Lower lobe of right lung (tissue), 2 donors: ENCODE results near the gene HCN2. TPM values are rescaled to one million over a fixed set of nuclear protein-coding genes. Genes with fewer than 3 reads are reported as not detected.

ENCODE experiments used
- ATAC-seq, 2 donors: fragments of 200-7000 bp; cut with Tn5 transposase; one replicate each; pipeline ENCODE4 v1.9.1; 2020 to 2022; ENCODE audit warnings: mild to moderate bottlenecking in 2 of 2, moderate library complexity in 2 of 2
- DNase-seq: peaks from one replicate; pipeline ENCODE4 v3.0.0-alpha.2; 2020
- H3K27ac ChIP-seq: fragments of 200-600 bp; one replicate; pipeline ENCODE4 v1.8.0; 2022
- H3K27me3 ChIP-seq: fragments of 200-600 bp; one replicate; pipeline ENCODE4 v1.8.0; 2022; ENCODE audit warnings: low read depth
- H3K36me3 ChIP-seq: fragments of 200-600 bp; one replicate; pipeline ENCODE4 v1.8.0; 2022; ENCODE audit warnings: mild to moderate bottlenecking
- H3K4me1 ChIP-seq: fragments of 200-600 bp; one replicate; pipeline ENCODE4 v1.8.0; 2022
- H3K4me3 ChIP-seq: fragments of 200-600 bp; one replicate; pipeline ENCODE4 v1.8.0; 2022; ENCODE audit warnings: mild to moderate bottlenecking
- H3K9me3 ChIP-seq: fragments of 200-600 bp; one replicate; pipeline ENCODE4 v1.8.0; 2022
- CTCF ChIP-seq: fragments of 200-600 bp; IDR thresholded peaks from one replicate; pipeline ENCODE4 v1.8.0; 2022; ENCODE audit warnings: antibody characterized with exemption, mild to moderate bottlenecking
- intact Hi-C: fragments of 100-400 bp; cut with DNase I; formaldehyde crosslinking; loops from one replicate; pipeline ENCODE4 v1.11.0; 2022
- total RNA-seq: library from RNA; stranded (reverse); fragmentation: NEBNext Ultra II Directional; extraction: Animal tissue kit (Norgen Biotek cat#: 25700); gene quantifications from one replicate; pipeline ENCODE4 v1.2.1, GENCODE V29; 2021
- donor health status: DM: no; HTN: yes; CAD: no; lungs with severe emphysema.

The HCN2 gene
- total RNA-seq, 1 donor from 2014 or later = 0.24 TPM

GRCh38 chr19:643736-644135 is 54.1 kb downstream of the HCN2 start:
- Histone ChIP-seq H3K4me1 (peaks cover 11% of the 10 kb centered on the region), H3K36me3 (peaks cover 39% of the 10 kb centered on the region), H3K27ac (no peak overlapping the region), H3K27me3 (no peaks in the 10 kb centered on the region), H3K4me3 (no peak overlapping the region), H3K9me3 (no peaks in the 10 kb centered on the region)
- ATAC-seq = no peak
- intact Hi-C loops = no loop called here
- no peak for DNase-seq
- no peak for TF ChIP-seq CTCF

GRCh38 chr19:644363-644762 is 54.7 kb downstream of the HCN2 start:
- Histone ChIP-seq H3K4me3 (no peak overlapping the region), H3K27me3 (no peaks in the 10 kb centered on the region), H3K27ac (no peak overlapping the region), H3K9me3 (no peaks in the 10 kb centered on the region), H3K4me1 (peaks cover 5% of the 10 kb centered on the region), H3K36me3 (peaks cover 45% of the 10 kb centered on the region)
- TF ChIP-seq CTCF = no peak
- DNase-seq (no peak), ATAC-seq (no peak)
- intact Hi-C loops = no loop called here

GRCh38 chr19:644789-645188 is 55.1 kb downstream of the HCN2 start:
- Histone ChIP-seq H3K36me3 (peaks cover 49% of the 10 kb centered on the region), H3K4me1 (peaks cover 5% of the 10 kb centered on the region), H3K9me3 (no peaks in the 10 kb centered on the region), H3K27ac (no peak overlapping the region), H3K4me3 (no peak overlapping the region), H3K27me3 (no peaks in the 10 kb centered on the region)
- intact Hi-C loops = no loop called here
- no peak for TF ChIP-seq CTCF
- ATAC-seq = no peak
- no peak for DNase-seq

GRCh38 chr19:645912-646778 is 56.5 kb downstream of the HCN2 start:
- no peaks in the 10 kb centered on the region for H3K4me1 ChIP-seq
- no peaks in the 10 kb centered on the region for H3K27me3 ChIP-seq
- no peaks in the 10 kb centered on the region for H3K9me3 ChIP-seq
- no peak for TF ChIP-seq CTCF
- H3K36me3 ChIP-seq = peaks cover 63% of the 10 kb centered on the region
- H3K27ac ChIP-seq = no peak overlapping the region
- ATAC-seq (no peak), DNase-seq (no peak)
- intact Hi-C loops = no loop called here
- H3K4me3 ChIP-seq = no peak overlapping the region

GRCh38 chr19:646779-647565 is 57.3 kb downstream of the HCN2 start:
- H3K4me3 ChIP-seq = no peak overlapping the region
- TF ChIP-seq CTCF = no peak
- H3K27me3 ChIP-seq = no peaks in the 10 kb centered on the region
- no peaks in the 10 kb centered on the region for H3K4me1 ChIP-seq
- peaks cover 71% of the 10 kb centered on the region for H3K36me3 ChIP-seq
- H3K9me3 ChIP-seq = no peaks in the 10 kb centered on the region
- intact Hi-C loops = no loop called here
- no peak for DNase-seq
- no peak for ATAC-seq
- no peak overlapping the region for H3K27ac ChIP-seq
